Choroid plexus epithelial cell (primary cell): ENCODE data around the gene SFXN5.

ENCODE experiments used
- DNase-seq: peaks from one replicate; pipeline ENCODE4 v3.0.0-alpha.2; 2010; ENCODE audit warnings: low read depth
- H3K4me3 ChIP-seq: 2 replicates; pipeline ENCODE4 v1.5.1; 2011; ENCODE audit warnings: low read depth, mild to moderate bottlenecking, control low read depth, low read length, moderate library complexity
- TF ChIP-seq, protein P1 (sequence below): conservative IDR thresholded peaks from 2 replicates; pipeline ENCODE4 v1.5.1; 2011; ENCODE audit warnings: low read depth, mild to moderate bottlenecking, control low read depth, inconsistent platforms, low read length, moderate library complexity

The SFXN5 gene

DNA sequence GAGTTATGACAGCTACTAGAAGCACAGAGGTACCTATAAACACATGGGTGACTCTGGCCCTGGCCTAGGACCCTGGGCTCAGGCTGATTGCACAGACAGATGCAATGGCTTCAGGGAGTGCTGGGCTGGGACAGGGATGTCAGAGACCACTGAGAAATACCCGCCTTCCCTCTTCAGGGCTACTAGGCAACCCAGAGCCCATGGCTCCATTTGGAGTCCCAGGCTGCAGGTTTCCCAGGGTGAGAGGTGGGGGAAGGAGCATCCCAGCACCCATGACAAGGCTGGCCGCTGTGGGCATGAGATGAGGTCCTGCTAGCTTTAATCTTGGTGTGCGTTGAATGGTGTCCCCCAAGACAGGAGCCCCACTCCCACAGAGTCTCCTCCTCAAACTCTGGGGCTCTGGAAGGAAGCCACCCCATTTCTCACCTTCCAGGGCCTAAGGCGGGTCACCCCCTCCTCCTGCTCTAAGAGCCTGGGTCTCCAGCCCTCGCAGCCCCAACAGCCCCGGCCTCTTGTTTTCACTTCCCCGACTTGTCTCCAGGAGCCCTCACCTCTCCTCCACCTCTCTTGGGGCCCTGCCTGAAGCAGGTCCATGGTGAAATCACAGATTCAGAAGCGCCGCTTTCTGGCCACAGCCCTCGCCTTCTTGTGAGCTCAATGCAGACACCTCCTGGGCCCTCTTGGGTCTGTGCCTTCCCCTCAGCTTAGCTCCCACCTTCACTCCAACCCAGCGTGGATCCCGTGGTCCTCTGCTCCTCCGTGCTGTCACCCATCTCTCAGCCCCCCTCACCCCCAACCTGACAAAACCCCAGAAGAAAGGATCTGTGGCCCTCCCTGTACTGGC is 112.7 kb downstream of the SFXN5 start:
- no peak for DNase-seq
- H3K4me3 ChIP-seq = no peak overlapping the region
- TF ChIP-seq, protein P1, sequence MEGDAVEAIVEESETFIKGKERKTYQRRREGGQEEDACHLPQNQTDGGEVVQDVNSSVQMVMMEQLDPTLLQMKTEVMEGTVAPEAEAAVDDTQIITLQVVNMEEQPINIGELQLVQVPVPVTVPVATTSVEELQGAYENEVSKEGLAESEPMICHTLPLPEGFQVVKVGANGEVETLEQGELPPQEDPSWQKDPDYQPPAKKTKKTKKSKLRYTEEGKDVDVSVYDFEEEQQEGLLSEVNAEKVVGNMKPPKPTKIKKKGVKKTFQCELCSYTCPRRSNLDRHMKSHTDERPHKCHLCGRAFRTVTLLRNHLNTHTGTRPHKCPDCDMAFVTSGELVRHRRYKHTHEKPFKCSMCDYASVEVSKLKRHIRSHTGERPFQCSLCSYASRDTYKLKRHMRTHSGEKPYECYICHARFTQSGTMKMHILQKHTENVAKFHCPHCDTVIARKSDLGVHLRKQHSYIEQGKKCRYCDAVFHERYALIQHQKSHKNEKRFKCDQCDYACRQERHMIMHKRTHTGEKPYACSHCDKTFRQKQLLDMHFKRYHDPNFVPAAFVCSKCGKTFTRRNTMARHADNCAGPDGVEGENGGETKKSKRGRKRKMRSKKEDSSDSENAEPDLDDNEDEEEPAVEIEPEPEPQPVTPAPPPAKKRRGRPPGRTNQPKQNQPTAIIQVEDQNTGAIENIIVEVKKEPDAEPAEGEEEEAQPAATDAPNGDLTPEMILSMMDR = no peak

DNA sequence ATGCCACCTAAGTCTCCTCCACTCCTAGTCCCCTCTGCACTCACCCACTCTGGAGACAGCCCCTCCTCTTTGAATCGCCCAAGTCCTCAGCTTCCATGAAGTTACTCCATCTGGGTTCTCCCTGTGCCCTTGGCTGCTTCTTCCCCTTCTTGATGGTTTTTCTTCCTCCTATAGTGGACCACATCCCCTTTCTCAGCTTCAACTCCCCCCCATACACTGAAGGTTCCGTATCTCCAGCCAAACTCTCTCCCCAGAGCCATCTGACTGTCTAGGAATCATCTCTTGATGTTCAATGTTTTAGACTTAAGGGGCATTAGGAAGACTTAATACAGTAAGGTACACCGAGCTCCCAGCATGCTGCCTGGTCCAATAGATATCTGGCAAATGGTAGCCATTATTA is 114.6 kb downstream of the SFXN5 start:
- H3K4me3 ChIP-seq = no peak overlapping the region
- TF ChIP-seq, protein P1 = no peak
- DNase-seq = no peak

DNA sequence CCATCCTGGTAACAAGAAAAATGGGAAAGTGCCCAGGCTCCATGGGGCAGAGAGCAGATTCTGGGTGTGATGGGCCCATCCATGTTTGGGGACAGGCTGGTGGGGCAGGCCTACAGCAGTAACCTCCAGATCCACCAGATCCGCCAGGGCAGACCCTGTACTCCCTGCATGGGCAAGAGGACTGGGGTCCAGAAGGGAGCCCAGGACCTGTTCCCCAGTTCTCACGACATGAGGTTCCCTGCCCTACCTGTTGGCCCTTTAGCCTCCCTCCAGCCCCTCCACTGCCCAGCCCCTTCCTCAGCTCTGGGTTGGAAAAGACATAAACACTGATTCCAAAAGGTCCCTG is 115.5 kb downstream of the SFXN5 start:
- H3K4me3 ChIP-seq = no peak overlapping the region
- TF ChIP-seq, protein P1 = no peak
- DNase-seq = no peak

DNA sequence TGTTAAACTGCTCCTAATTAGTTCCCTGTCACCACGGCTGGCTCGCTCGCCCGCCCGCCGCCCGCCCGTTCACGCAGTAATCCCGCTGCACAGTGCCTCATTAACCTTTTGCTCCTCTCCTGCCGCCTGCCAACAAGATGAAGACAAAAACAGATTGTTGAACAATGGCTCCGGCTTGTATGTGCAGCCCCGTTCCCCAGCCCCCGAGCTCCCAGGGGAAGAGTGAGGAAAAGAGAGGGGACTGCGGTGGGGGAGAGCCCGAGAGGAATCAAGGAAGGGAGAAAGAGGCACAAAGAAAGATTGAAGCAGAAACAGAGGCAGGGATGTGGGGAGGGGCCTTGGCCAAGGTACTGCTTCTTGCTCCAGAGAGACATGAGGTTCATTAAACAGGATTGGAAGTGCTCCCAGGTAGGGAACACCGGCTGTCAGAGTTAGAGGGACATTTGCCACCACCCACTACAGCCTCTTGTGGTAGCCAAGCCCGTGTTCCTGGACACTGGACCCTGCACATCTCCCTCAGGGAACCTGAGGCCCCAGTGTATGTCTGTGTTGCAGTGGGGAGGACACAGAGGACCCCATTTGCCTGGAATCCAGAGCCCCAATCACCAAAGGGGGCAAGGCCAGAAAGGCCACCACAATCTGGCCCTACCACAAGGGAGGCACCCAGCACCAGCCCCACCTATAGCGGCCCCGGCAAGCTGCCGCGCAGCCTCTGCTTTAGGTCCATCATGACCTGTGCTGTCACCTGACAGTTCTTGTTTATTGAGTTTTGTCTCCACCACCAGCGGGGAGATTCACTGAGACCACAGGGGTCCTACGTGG is 116.1 kb downstream of the SFXN5 start:
- no peak for DNase-seq
- no peak overlapping the region for H3K4me3 ChIP-seq
- TF ChIP-seq, protein P1 = no peak

DNA sequence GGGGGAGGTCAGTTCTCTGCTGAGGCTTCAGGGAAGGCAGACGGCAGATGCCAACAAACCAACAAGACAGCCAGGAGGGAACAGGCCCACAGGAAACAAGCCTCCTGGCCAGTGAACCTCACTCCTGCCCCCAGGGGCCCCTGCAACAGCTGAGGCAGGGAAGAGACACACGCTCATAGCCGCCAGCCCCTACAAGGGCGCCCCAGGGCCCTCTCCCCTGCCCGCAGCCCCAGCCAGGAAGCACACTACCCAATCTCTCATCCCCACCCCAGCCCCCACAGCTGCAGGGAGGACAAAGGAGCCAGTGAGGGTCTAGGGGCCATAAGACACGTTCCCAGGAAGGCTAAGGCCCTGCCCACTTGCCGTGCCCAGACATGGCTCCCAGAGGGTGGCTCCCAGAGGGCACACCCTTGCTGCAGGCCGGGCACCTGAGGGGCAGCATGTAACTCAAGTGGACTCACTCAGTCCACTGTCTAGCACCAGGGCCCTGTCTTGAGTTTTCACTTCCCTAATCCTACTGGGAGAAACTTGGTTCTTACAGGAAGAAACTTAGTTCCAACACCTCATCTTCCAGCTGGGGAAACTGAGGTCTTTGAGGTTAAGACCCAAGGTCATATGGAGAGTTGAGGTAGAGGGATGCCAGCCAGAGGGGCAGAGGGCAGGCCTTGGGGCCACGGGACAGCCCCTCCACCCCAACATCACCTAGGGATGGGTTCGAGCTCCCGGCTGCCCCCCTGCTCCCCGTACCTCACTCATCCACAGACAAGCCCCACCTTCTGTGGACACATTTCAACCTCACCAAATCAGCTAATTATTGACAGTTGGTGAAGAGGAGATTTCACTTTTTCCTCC is 116.9 kb downstream of the SFXN5 start:
- TF ChIP-seq, protein P1 = no peak
- DNase-seq = no peak
- H3K4me3 ChIP-seq = no peak overlapping the region

DNA sequence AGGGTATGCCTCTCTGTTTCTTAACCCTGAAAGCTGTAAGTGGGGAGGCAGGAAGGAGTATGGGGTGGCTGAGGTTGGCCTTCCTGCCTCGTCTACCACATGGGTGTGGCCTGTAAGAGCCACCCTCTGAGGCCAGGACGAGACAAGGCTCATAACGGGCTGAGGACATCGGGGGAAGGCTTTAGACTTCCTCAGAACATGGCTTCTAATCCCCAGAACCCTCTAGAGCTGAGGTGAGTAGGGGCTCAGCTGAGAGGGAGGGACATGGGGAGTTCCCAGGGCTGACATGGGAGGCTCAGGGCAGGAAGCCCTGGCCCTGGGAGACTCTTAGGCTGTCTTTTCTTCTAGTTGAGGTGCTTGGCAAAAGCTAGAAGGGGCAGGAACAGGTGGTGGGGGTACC is 117.5 kb downstream of the SFXN5 start:
- DNase-seq = no peak
- TF ChIP-seq, protein P1 = no peak
- H3K4me3 ChIP-seq = no peak overlapping the region
